ENCODE results near the gene PLEKHM1. TPM values are rescaled to one million over a fixed set of nuclear protein-coding genes. Genes with fewer than 3 reads are reported as not detected.
"Not testable (repeated sequence)": the region's sequence is repeated elsewhere in the genome, so short reads cannot be mapped to it uniquely, and the experiment has no call there.

The PLEKHM1 gene
- total RNA-seq, 3 donors from 2014 or later (not counting 1 experiment from before 2014, with no cell fraction given): 140 to 160 (median 158) TPM

DNA sequence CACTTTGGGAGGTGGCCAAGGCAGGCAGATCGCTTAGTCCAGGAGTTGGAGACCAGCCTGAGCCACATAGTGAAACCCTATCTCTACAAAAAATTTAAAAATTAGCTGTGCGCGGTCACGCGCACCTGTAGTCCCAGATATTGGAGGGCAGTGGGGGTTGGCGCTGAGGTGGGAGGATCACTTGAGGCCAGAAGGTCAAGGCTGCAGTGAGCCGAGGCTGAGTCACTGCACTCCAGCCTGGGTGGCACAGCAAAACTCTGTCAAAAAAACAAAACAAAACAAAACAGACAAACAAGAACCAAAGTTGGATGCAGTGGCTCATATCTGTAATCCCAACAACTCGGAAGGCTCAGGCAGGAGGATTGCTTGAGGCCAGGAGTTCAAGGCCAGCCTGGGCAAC lies 6.9 kb upstream of the PLEKHM1 start:
- intact Hi-C loops (cut with micrococcal nuclease); H3K4me3 ChIP-seq (ENCODE audit: low read length); ATAC-seq; H3K27ac Mint-ChIP-seq; H3K9me3 Mint-ChIP-seq; H3K4me1 Mint-ChIP-seq; H3K27me3 ChIP-seq (ENCODE audit: control insufficient read depth, insufficient read depth, low read length); H3K4me3 Mint-ChIP-seq; DNase-seq; H3K4me1 ChIP-seq (ENCODE audit: control insufficient read depth, insufficient read depth, low read length); H3K27me3 Mint-ChIP-seq (ENCODE audit: low read depth in 2 of 2); H3K27ac ChIP-seq (ENCODE audit: low read length); H3K36me3 Mint-ChIP-seq; H3K36me3 ChIP-seq (ENCODE audit: control insufficient read depth, insufficient read depth, low read length); H3K9me3 ChIP-seq (ENCODE audit: control insufficient read depth, insufficient read depth, low read length): not testable (repeated sequence)
- WGBS (ENCODE audit: insufficient coverage): 90% methylated on average over 6 of the region's 8 CpGs

GRCh38 chr17:45496507-45496906 lies 6.0 kb upstream of the PLEKHM1 start:
- H3K36me3 ChIP-seq (ENCODE audit: control insufficient read depth, insufficient read depth, low read length); H3K4me3 Mint-ChIP-seq; H3K9me3 ChIP-seq (ENCODE audit: control insufficient read depth, insufficient read depth, low read length); intact Hi-C loops (cut with micrococcal nuclease); H3K27ac Mint-ChIP-seq; H3K36me3 Mint-ChIP-seq; ATAC-seq; H3K4me3 ChIP-seq (ENCODE audit: low read length); H3K4me1 Mint-ChIP-seq; H3K27me3 ChIP-seq (ENCODE audit: control insufficient read depth, insufficient read depth, low read length); H3K27me3 Mint-ChIP-seq (ENCODE audit: low read depth in 2 of 2); DNase-seq; H3K4me1 ChIP-seq (ENCODE audit: control insufficient read depth, insufficient read depth, low read length); H3K27ac ChIP-seq (ENCODE audit: low read length); H3K9me3 Mint-ChIP-seq: not testable (repeated sequence)
- 100% methylated on average over 3 of the region's 3 CpGs for WGBS (ENCODE audit: insufficient coverage)

- peaks cover 12% of the 10 kb centered on the region for H3K4me1 ChIP-seq (ENCODE audit: control insufficient read depth, insufficient read depth, low read length)
- DNase-seq; ATAC-seq; H3K36me3 Mint-ChIP-seq; H3K27ac Mint-ChIP-seq; H3K36me3 ChIP-seq (ENCODE audit: control insufficient read depth, insufficient read depth, low read length); H3K4me3 Mint-ChIP-seq; H3K27ac ChIP-seq (ENCODE audit: low read length); H3K27me3 ChIP-seq (ENCODE audit: control insufficient read depth, insufficient read depth, low read length); H3K9me3 ChIP-seq (ENCODE audit: control insufficient read depth, insufficient read depth, low read length); intact Hi-C loops (cut with micrococcal nuclease); H3K4me3 ChIP-seq (ENCODE audit: low read length); H3K27me3 Mint-ChIP-seq (ENCODE audit: low read depth in 2 of 2); H3K9me3 Mint-ChIP-seq: not testable (repeated sequence)
- peaks cover 7 to 14% of the 10 kb centered on the region in 2 donors for H3K4me1 Mint-ChIP-seq
- WGBS (ENCODE audit: insufficient coverage): 12% methylated on average over 3 of the region's 5 CpGs
These were observed 4.0 kb upstream of the PLEKHM1 start for GRCh38 chr17:45494556-45494955.

GRCh38 chr17:45492156-45492555 lies 1.6 kb upstream of the PLEKHM1 start:
- H3K27me3 Mint-ChIP-seq (ENCODE audit: low read depth in 2 of 2); ATAC-seq; H3K27ac Mint-ChIP-seq; DNase-seq; H3K9me3 Mint-ChIP-seq; H3K4me3 Mint-ChIP-seq; H3K27me3 ChIP-seq (ENCODE audit: control insufficient read depth, insufficient read depth, low read length); H3K36me3 ChIP-seq (ENCODE audit: control insufficient read depth, insufficient read depth, low read length); H3K4me3 ChIP-seq (ENCODE audit: low read length); H3K9me3 ChIP-seq (ENCODE audit: control insufficient read depth, insufficient read depth, low read length); H3K27ac ChIP-seq (ENCODE audit: low read length); H3K36me3 Mint-ChIP-seq; intact Hi-C loops (cut with micrococcal nuclease): not testable (repeated sequence)
- H3K4me1 ChIP-seq (ENCODE audit: control insufficient read depth, insufficient read depth, low read length): peaks cover 16% of the 10 kb centered on the region
- 95% methylated on average over 3 of the region's 4 CpGs for WGBS (ENCODE audit: insufficient coverage)
- H3K4me1 Mint-ChIP-seq: peaks cover 19 to 34% of the 10 kb centered on the region in 2 donors

- H3K27me3 Mint-ChIP-seq (ENCODE audit: low read depth in 2 of 2); intact Hi-C loops (cut with micrococcal nuclease): not testable (repeated sequence)
- peak in 1 of 2 donors; percentile 36 for DNase-seq
These were observed 323 bp downstream of the PLEKHM1 start for GRCh38 chr17:45490198-45490597.

DNA sequence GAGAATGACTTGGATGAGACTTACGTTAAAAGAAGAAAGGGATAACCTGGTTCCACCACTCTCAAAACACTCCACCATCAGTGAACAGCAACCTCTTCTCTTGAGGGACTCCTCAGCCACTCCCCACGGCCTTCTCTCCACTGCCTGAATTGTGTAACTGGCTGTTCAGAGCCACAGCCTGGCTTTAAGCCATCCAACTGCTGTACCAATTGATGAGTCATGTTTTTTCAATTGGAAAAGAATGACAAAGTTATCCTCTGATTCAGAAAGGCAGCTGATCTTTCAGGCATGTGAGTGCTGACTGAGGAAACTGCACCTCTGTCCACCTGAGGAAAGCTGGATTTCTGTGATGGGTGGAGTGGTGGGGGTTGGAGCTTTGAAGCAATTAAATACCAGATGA lies 2.8 kb downstream of the PLEKHM1 start:
- H3K4me3 Mint-ChIP-seq; H3K36me3 Mint-ChIP-seq; H3K27me3 ChIP-seq (ENCODE audit: control insufficient read depth, insufficient read depth, low read length); DNase-seq; H3K4me3 ChIP-seq (ENCODE audit: low read length); H3K9me3 ChIP-seq (ENCODE audit: control insufficient read depth, insufficient read depth, low read length); ATAC-seq; H3K27me3 Mint-ChIP-seq (ENCODE audit: low read depth in 2 of 2); H3K27ac ChIP-seq (ENCODE audit: low read length); H3K36me3 ChIP-seq (ENCODE audit: control insufficient read depth, insufficient read depth, low read length); intact Hi-C loops (cut with micrococcal nuclease); H3K9me3 Mint-ChIP-seq: not testable (repeated sequence)
- peak overlapping the region; percentile 91 to 98 for H3K27ac Mint-ChIP-seq
- H3K4me1 Mint-ChIP-seq: peaks cover 28 to 44% of the 10 kb centered on the region in 2 donors
- peaks cover 16% of the 10 kb centered on the region for H3K4me1 ChIP-seq (ENCODE audit: control insufficient read depth, insufficient read depth, low read length)
- WGBS (ENCODE audit: insufficient coverage): 42% methylated on average over 1 of the region's 2 CpGs

More at GRCh38 chr17:45490198-45490597, 323 bp downstream of the PLEKHM1 start:
- not testable (repeated sequence) for H3K27me3 ChIP-seq (ENCODE audit: control insufficient read depth, insufficient read depth, low read length); H3K36me3 Mint-ChIP-seq; H3K36me3 ChIP-seq (ENCODE audit: control insufficient read depth, insufficient read depth, low read length); H3K9me3 ChIP-seq (ENCODE audit: control insufficient read depth, insufficient read depth, low read length); H3K9me3 Mint-ChIP-seq
- Mint-ChIP-seq H3K27ac (peak overlapping the region; percentile 91 to 98), H3K4me3 (peak overlapping the region; percentile 93), H3K4me1 (peaks cover 19 to 34% of the 10 kb centered on the region in 2 donors)
- peak overlapping the region; percentile 60 for H3K4me3 ChIP-seq (ENCODE audit: low read length)
- under 1% methylated on average over 25 of the region's 30 CpGs for WGBS (ENCODE audit: insufficient coverage)
- peak; percentile 13 to 22 (median 20) for ATAC-seq
- H3K27ac ChIP-seq (ENCODE audit: low read length): peak overlapping the region; percentile 81
- H3K4me1 ChIP-seq (ENCODE audit: control insufficient read depth, insufficient read depth, low read length): peaks cover 16% of the 10 kb centered on the region

DNA sequence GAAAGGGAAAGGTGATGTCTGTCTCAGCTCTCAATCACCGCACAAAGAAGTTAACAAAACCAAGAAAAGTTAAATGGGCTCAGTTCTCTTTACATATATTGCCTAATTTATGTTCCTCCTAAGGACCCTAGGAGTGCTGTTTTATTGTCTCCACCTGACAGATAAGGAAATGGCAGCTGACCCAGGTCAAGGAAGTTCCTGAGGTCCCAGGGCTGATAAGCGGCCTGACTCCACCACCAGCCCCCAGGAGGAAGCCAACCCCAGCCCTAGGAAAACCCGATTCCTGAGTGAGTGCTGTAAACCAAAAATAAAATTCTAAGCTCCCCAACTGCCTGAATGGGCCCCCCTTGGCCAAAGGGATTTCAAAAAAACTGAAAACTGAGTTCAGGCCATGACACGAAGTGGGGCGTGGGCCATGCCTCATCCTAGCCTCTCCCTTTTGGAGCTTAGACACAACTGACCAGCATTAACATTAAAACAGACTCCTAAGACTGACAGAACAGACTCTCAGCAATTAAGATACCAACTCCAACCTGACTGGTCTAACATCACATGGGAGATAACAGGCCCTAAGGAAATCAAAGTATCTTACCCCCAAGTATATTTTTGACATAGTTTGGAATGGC lies 6.8 kb downstream of the PLEKHM1 start:
- H3K27me3 ChIP-seq (ENCODE audit: control insufficient read depth, insufficient read depth, low read length); H3K9me3 Mint-ChIP-seq; H3K9me3 ChIP-seq (ENCODE audit: control insufficient read depth, insufficient read depth, low read length); H3K36me3 ChIP-seq (ENCODE audit: control insufficient read depth, insufficient read depth, low read length); H3K4me3 Mint-ChIP-seq; DNase-seq; H3K36me3 Mint-ChIP-seq; ATAC-seq; H3K27me3 Mint-ChIP-seq (ENCODE audit: low read depth in 2 of 2); H3K4me1 ChIP-seq (ENCODE audit: control insufficient read depth, insufficient read depth, low read length); H3K4me3 ChIP-seq (ENCODE audit: low read length); H3K27ac ChIP-seq (ENCODE audit: low read length); intact Hi-C loops (cut with micrococcal nuclease): not testable (repeated sequence)
- 95% methylated on average over 2 of the region's 5 CpGs for WGBS (ENCODE audit: insufficient coverage)
- peak overlapping the region in 1 of 2 donors; percentile 61 for H3K27ac Mint-ChIP-seq
- peaks cover 12 to 25% of the 10 kb centered on the region in 2 donors for H3K4me1 Mint-ChIP-seq

DNA sequence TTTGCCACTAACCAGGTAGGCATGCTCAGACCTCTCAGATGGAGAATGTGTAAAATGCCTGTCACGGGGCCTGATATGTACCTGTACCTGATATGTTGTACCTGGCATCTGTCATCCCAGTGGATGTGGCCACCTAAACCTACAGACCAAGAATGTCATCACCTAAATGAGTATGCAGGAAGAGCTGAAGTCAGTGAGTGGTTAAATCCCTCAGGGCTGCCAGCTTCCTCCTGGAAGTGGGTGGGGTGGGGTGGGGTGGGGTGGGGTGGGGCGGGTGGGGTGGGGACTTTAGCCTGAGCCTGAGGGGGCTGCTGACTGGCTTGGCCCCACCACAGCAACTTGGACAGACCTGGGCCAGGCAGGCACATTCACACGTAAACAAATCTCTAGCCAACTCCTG lies 7.3 kb downstream of the PLEKHM1 start:
- H3K4me1 Mint-ChIP-seq: peaks cover 9 to 22% of the 10 kb centered on the region in 2 donors
- H3K9me3 ChIP-seq (ENCODE audit: control insufficient read depth, insufficient read depth, low read length); H3K27me3 ChIP-seq (ENCODE audit: control insufficient read depth, insufficient read depth, low read length); intact Hi-C loops (cut with micrococcal nuclease); ATAC-seq; H3K27me3 Mint-ChIP-seq (ENCODE audit: low read depth in 2 of 2); H3K27ac Mint-ChIP-seq; DNase-seq; H3K27ac ChIP-seq (ENCODE audit: low read length); H3K9me3 Mint-ChIP-seq; H3K4me3 Mint-ChIP-seq; H3K36me3 Mint-ChIP-seq; H3K36me3 ChIP-seq (ENCODE audit: control insufficient read depth, insufficient read depth, low read length); H3K4me1 ChIP-seq (ENCODE audit: control insufficient read depth, insufficient read depth, low read length); H3K4me3 ChIP-seq (ENCODE audit: low read length): not testable (repeated sequence)
- 94% methylated on average over 2 of the region's 3 CpGs for WGBS (ENCODE audit: insufficient coverage)

Measured in natural killer cell (primary cell).